ENCODE data around the gene OR13C3. TPM values are rescaled to one million over a fixed set of nuclear protein-coding genes. Genes with fewer than 3 reads are reported as not detected.

OR13C3 gene
- total RNA-seq, 2 donors from 2014 or later, result not detected

GRCh38 chr9:104514901-104515300, 21.8 kb downstream of the OR13C3 start:
- H3K36me3 Mint-ChIP-seq (ENCODE audit: low read depth), result no peaks in the 10 kb centered on the region
- no peaks in the 10 kb centered on the region for H3K9me3 ChIP-seq (ENCODE audit: control insufficient read depth, low read length, poor library complexity, severe bottlenecking)
- H3K4me1 Mint-ChIP-seq, result no peaks in the 10 kb centered on the region
- peaks cover 4% of the 10 kb centered on the region for H3K27me3 Mint-ChIP-seq
- no peak overlapping the region for H3K4me3 Mint-ChIP-seq
- H3K27ac Mint-ChIP-seq, result no peak overlapping the region
- no peak for DNase-seq
- no peak for ATAC-seq

- Mint-ChIP-seq H3K27me3 (peaks cover 4% of the 10 kb centered on the region), H3K27ac (no peak overlapping the region), H3K4me3 (no peak overlapping the region), H3K4me1 (no peaks in the 10 kb centered on the region), H3K36me3 (ENCODE audit: low read depth) (no peaks in the 10 kb centered on the region)
- ATAC-seq (no peak), DNase-seq (no peak)
- H3K9me3 ChIP-seq (ENCODE audit: control insufficient read depth, low read length, poor library complexity, severe bottlenecking), result no peaks in the 10 kb centered on the region
These were observed 30.1 kb downstream of the OR13C3 start for GRCh38 chr9:104506565-104506964.

GRCh38 chr9:104503963-104504362, 32.7 kb downstream of the OR13C3 start, which contains the start of gene OR13F1:
Gene OR13F1 (plus strand): TSS chr9:104504263. CDS start chr9:104504263, 0 bp downstream.
- H3K4me1 Mint-ChIP-seq, result no peaks in the 10 kb centered on the region
- no peaks in the 10 kb centered on the region for H3K27me3 Mint-ChIP-seq
- ATAC-seq, result no peak
- no peak for DNase-seq
- H3K4me3 Mint-ChIP-seq, result no peak within 1 kb of the TSS
- H3K9me3 ChIP-seq (ENCODE audit: control insufficient read depth, low read length, poor library complexity, severe bottlenecking), result no peaks in the 10 kb centered on the region
- H3K27ac Mint-ChIP-seq, result no peak within 1 kb of the TSS
- no peaks in the 10 kb centered on the region for H3K36me3 Mint-ChIP-seq (ENCODE audit: low read depth)

- DNase-seq, result no peak
- H3K9me3 ChIP-seq (ENCODE audit: control insufficient read depth, low read length, poor library complexity, severe bottlenecking), result no peaks in the 10 kb centered on the region
- Mint-ChIP-seq H3K27me3 (no peaks in the 10 kb centered on the region), H3K4me3 (no peak overlapping the region), H3K27ac (no peak overlapping the region), H3K4me1 (no peaks in the 10 kb centered on the region), H3K36me3 (ENCODE audit: low read depth) (no peaks in the 10 kb centered on the region)
- no peak for ATAC-seq
These were observed 33.2 kb downstream of the OR13C3 start for GRCh38 chr9:104503440-104503839.

- no peaks in the 10 kb centered on the region for H3K9me3 ChIP-seq (ENCODE audit: control insufficient read depth, low read length, poor library complexity, severe bottlenecking)
- Mint-ChIP-seq H3K27ac (no peak overlapping the region), H3K4me1 (no peaks in the 10 kb centered on the region), H3K4me3 (no peak overlapping the region), H3K27me3 (no peaks in the 10 kb centered on the region), H3K36me3 (ENCODE audit: low read depth) (no peaks in the 10 kb centered on the region)
- DNase-seq (no peak), ATAC-seq (no peak)
These were observed 41.8 kb downstream of the OR13C3 start for GRCh38 chr9:104494808-104495207.

Other genes starting within 250 kb of the OR13C3 start
- gene OR13F1, start 32.6 kb downstream of the OR13C3 start, total RNA-seq, result not detected
- gene OR13C4, start 9.6 kb downstream of the OR13C3 start, total RNA-seq, result not detected
- gene OR13C8, start 32.3 kb upstream of the OR13C3 start, total RNA-seq, result not detected
- not detected for gene OR13C5, start 62.6 kb upstream of the OR13C3 start, total RNA-seq
- gene OR13C2, start 68.8 kb upstream of the OR13C3 start, total RNA-seq, result not detected
- gene OR13C9, start 81.3 kb upstream of the OR13C3 start, total RNA-seq, result not detected
- not detected for gene OR13D1, start 157.7 kb upstream of the OR13C3 start, total RNA-seq
- gene NIPSNAP3A, start 210.8 kb upstream of the OR13C3 start, total RNA-seq, result 1 to 10 TPM; 8.3 to 8.8 TPM
- 1 to 10 TPM; 1.1 to 1.5 TPM for gene NIPSNAP3B, start 227.3 kb upstream of the OR13C3 start, total RNA-seq

Data from T-helper 17 cell (primary cell).